ENCODE measurements around the gene PLEKHM2.
"Not testable (repeated sequence)": the region's sequence is repeated elsewhere in the genome, so short reads cannot be mapped to it uniquely, and the experiment has no call there.

The PLEKHM2 gene

GRCh38 chr1:15676688-15677661 is 7.1 kb upstream of the PLEKHM2 start:
- DNase-seq: no peak

DNA sequence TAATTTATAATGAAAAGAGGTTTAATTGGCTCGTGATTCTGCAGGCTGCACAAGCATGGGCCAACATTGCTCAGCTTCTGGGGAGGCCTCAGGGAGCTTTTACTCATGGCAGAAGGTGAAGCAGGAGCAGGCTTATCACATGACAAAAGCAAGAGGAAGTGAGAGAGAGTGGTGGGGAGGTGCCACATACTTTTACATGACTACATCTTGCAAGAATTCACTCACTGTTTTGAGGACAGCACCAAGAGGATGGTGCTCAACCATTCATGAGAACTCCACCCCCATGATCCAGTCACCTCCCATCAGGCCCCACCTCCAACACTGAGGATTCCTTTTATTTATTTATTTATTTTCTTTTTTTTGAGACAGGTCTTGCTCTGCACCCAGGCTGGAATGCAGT is 5.5 kb upstream of the PLEKHM2 start:
- no peak for DNase-seq

DNA sequence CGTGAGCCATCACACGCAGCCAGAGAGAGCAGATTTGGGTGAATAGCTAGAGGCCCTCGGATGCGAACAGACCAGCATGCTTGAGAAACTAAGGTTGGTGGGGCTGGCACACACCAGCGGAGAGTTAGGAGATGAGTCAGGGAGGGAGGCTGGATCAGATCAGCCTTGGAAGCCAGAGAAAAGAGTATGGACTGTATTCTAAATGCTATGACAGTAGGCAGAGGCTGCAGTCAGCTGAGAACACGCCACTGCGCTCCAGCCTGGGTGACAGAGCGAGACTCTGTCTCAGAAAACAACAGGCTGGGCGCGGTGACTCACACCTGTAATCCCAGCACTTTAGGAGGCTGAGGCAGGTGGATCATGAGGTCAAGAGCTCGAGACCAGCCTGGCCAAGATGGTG is 4.0 kb upstream of the PLEKHM2 start:
- no peak for DNase-seq

- no peak for DNase-seq
These were observed 3.4 kb upstream of the PLEKHM2 start for GRCh38 chr1:15680561-15681348.

DNA sequence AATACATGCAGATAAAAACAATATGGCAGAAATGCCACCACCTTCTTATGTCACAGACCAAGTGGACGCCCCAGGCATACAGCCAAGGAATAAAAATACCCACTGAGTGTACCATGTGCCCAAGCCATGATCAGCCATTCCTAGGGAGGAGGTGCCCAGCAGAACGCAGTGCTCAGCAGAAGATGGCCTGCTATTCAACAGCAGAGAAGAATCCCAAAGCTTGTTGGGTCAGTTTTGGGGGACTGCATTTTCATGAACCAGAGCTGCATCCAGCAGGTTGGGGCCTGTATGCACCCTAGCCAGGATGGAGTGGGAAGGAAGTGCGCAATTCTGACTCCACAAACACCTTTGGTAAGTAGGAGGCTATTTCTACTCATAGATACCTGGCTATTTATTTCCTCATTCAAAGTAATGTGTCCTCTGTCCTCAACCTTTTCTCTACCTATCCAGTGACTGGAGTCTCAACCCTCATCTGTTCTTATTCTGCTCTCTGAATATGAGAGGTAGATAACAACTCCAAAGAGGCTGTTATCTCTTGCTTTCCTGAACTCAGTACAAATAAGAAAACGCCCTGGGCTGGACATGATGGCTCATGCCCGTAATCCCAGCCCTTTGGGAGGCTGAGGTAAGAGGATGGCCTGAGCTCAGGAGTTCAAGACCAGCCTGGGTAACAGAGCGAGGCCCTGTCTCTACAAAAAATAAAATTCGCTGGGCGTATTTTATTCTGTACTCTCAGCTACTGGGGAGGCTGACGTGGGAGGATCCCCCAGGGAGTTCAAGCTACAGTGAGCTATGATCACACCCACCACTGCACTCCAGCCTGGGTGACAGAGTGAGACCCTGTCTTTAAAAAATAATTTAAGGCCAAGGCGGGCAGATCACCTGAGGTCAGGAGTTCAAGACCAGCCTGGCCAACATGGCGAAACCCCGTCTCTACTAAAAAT is 2.5 kb upstream of the PLEKHM2 start:
- DNase-seq: no peak

GRCh38 chr1:15682936-15683341 is 1.2 kb upstream of the PLEKHM2 start:
- DNase-seq: no peak

- no peak for DNase-seq
These were observed 628 bp upstream of the PLEKHM2 start for GRCh38 chr1:15683345-15684039.

DNA sequence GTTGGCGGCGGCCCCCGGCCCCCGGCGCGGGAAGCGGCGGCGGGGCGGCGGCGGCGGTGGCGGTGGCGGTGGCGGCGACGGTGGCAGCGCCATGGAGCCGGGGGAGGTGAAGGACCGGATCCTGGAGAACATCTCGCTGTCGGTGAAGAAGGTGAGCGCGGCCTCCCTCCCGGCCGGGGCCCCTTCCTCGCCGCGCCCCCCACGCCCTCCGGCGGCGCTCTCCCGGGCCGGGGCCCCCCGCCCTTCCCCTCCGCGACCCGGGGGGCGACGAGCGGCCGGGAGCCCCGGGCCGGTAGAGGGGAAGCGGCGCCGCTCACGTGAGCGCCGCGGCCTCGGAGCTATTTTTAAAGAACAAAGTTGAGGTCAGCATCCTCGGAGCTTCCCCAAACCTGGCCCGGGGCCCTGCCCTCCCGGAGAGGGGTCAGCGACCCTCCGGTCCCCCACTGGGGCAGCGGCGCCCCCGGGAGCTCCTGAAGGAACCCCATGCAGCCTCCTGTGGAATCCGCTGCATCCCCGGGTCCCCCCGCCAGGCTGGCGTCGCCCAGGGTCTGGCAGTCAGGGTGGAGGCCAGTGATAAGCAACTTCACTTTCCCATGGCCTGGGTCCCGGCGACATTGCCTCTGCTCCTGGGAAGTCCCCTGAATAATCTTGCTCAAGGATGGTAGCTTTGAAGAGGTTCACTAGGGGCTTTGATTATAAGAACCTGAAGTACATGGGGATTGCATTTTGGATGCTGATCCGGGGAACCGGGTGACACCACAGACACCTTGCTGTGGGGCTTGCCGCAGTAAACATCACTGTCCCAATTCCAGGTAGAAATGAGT is 560 bp downstream of the PLEKHM2 start:
- DNase-seq: peak; percentile 29

GRCh38 chr1:15685820-15686219 is 1.7 kb downstream of the PLEKHM2 start:
- no peak for DNase-seq

DNA sequence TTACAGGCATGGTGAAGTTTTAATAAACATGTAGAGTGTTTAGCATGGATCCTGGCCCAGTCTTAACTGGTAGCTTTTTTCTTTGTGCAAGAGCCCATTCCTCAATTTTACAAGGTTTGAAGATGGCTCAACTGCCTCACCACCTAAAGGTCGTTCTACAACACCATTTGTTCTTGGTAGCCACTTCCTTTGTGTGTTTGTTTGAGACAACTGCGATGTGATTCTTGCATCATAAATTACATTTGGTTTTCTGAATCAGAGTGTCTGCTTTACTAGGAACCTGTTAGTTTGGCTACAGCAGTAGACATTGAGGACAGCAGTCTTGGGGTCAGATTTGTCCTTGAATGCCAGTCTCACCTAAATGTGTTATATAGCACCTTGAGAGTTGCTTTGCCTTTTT is 3.3 kb downstream of the PLEKHM2 start:
- no peak for DNase-seq

DNA sequence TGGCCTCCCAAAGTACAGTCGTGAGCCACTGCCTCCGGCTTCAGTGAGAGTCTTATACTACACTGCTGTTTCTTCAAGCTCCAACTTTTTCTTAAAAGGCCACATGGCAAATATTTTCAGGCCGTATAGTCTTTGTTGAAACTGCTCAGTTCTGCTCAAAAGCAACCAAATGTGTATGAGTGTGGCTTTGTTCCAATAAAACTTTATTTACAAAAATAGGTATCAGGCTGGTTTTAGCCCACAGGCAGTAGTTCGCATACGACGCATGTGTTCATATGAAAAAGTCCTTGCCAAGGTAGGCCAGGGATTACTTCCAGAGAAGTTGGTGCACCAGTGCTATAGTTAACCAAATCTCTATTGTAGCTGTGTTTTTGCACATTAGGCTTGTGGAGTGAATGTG is 6.2 kb downstream of the PLEKHM2 start:
- DNase-seq: no peak

- DNase-seq: no peak
These were observed 7.4 kb downstream of the PLEKHM2 start for GRCh38 chr1:15691434-15692032.

DNA sequence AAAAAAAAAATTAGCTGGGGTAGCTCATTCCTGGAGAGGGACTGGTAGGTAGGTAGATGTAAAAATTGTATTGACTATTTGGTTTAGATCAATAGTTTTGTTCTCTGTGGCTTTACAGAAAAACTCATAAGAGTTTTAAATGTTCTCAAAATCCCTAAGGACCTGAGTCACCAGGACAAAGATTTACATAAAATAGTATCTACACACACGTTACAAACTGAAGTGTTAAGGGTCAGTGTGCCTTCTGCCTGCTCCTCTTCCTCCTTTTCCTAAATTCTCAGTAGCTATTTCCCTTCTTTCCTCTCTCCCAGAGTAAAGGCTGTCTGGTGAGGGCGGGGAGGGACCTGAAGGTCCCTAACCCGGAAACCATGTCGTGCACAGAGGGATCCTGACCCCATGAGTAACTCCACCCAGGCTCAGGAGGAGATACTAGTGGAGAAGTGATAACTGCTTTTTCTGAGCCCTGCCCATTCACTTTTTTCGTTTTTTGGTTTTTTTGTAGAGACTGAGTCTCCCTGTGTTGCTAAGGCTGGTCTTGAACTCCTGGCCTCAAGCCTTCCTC is 8.1 kb downstream of the PLEKHM2 start:
- DNase-seq: no peak

DNA sequence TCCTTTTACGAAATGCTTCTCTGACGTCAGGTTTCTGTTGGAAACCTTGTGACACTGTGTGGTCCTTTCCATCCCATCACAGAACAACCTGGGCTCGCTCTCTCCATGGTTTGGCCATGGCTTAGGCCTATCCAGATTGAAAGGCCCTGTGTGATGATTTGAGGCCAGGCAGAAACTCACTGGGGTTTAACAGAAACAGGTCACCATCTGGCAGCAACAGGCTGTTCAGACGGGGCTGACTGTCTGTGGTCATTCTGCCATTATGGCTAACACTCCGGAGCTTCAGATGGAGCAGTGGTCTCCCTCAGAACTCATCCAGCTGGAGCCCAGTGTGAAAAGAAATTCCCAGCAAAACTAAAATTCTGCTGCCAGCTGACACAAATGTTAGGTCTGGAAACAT is 9.3 kb downstream of the PLEKHM2 start:
- no peak for DNase-seq

DNA sequence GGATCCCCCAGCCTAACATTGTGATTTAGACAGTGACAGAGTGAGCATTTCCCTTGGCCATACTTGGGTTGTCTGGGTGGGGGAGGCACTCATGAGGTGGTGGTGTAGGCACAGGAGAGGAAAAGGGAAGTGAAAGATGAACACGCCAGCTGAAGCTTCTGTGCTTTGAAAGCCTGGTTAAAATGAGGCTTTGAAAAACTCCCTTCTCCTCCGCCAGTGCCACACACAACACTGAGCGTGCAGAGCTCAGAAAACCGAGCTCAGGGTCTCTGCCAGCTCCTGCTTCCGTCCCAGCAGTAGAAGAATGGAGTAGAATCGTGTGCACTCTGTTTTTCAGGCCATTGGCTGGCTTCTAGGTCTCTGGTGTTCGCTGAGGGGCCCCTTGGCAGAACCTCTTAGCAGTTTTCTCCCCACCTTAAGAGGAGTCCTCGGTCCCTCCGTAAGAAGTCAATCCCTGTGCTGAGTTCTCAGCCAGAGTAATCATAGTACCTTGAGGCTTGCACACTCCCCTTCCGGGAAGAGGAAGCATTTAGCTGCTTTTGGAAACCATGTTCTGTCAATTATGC is 12.9 kb downstream of the PLEKHM2 start:
- no peak for DNase-seq

GRCh38 chr1:15698201-15698600 is 14.1 kb downstream of the PLEKHM2 start:
- no peak for DNase-seq

DNA sequence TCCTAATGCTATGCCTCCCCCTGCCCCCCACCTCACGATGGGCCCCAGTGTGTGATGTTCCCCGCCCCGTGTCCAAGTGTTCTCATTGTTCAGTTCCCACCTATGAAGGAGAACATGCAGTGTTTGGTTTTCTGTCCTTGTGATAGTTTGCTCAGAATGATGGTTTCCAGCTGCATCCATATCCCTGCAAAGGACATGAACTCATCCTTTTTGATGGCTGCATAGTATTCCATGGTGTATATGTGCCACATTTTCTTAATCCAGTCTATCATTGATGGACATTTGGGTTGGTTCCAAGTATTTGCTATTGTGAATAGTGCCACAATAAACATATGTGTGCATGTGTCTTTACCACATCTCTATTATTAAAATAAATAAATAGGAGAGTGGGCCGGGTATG is 15.2 kb downstream of the PLEKHM2 start:
- not testable (repeated sequence) for DNase-seq

GRCh38 chr1:15700508-15700907 is 16.4 kb downstream of the PLEKHM2 start:
- no peak for DNase-seq

DNA sequence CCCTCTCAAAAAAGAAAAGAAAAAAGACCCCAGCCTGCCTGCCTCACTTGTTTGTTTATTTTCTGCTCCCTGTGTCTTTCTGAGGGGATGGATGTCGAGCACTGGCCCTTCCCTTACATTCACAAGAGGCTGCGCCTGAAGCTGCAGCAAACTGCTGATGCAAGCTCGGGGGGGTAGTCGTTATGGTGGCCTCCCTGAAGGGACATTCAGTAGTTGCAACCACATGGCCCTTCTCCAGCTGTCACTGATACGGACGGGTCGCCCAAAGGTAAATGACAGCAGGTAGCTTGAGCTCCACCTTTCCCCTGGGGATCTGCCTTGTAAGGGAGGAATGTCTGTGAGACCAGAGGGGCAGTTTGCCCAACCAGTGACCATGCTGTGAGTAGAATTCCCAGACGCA is 17.7 kb downstream of the PLEKHM2 start:
- no peak for DNase-seq
